Midbrain (tissue), 1 donor: ENCODE measurements around the gene DGUOK.

Source experiments
- DNase-seq: peaks from one replicate; lab custom pipeline; 2025; lab: John Stamatoyannopoulos, UW

Gene DGUOK

DNA sequence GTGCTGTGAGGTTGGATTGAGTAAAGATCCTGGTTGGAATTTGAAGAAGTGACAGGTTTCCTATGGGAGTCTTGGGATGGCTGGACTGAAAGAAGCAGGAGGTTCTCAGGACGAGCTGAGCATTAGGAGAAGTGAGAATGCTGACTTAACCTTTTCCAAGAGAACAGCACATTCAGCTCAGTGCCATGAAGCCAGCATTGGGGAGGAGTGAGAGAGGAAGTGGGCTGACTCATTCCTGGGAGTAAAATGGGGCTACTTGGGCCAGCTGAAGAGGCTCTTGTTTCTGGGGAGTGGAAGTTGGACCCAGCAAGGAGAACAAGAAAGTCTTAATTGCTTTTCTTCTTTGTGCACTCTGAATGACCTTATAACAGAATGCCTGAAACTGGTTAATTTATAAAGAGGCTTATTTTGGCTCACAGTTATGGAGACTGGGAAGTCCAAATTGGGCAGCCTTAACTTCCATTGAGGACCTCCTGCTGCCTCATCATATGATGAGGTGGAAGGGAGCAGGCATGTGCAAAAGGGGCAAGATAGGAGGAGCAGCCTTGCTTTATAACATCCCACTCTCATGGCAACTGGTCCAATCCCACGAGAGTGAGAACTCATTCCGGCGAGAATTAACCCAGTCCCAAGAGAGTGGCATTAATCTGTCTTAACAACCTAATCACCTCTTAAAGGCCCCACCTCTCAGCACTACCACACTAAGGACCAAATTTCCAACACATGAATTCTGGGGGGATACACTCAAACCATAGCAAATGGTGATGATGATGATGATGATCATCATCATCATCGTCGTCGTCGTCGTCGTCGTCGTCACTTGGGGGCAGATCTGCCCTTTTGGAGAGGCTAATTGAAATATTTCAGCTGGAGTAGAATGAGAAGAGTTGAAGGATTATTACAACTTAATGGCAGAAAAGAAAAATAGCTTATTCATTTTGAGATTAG is 26.1 kb downstream of the DGUOK start:
- DNase-seq = peak; percentile 36

- no peak for DNase-seq
Observed at GRCh38 chr2:73956218-73956865, 29.7 kb downstream of the DGUOK start.

DNA sequence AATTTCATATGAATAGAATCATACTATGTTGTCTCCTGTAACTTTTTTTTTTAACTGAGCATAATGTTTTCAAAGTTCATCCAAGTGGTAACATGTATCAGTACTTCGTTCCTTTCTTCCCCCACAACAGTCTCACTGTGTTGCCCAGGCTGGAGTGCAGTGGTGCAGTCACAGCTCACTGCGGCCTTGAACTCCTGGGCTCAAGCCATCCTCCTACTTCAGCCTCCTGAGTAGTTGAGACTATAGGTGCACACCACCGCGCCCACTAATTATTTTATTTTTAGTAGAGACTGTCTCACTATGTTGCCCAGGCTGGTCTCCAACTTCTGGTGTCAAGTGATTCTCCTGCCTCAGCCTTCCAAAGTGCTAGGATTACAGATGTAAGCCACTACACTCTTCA is 34.6 kb downstream of the DGUOK start:
- DNase-seq = no peak

DNA sequence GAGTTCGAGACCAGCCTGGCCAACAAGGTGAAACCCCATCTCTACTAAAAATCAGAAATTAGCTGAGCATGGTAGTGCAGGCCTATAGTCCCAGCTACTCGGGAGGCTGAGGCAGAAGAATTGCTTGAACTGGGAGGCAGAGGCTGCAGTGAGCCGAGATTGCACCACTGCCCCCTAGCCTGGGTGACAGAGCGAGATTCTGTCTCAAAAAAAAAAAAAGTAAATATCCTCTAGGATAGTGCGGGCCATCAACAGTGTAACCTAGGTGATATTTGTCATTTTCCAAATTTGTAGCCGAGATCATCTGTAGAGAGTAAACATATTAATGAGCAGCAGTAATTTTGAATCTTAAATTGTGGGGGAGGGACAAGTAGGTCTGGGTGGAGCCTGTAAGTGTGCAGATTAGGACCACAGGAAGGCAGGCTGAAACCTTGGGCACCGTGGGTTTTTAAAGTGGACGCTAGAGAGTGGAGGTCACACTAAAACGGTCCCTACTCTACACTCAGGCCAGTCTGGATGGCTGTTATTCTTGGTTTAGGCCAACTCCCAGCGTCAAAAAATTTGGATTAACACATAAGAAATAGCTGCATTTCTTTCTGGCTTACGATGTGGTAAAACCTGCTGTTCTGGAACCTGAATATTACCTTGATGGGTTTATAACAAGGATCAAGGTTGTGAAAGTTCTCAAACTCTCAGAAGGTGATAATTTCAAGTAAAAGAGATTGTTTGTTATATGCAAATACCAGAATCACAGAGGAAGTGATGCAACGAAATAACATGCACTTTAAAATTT is 35.3 kb downstream of the DGUOK start:
- DNase-seq = no peak

GRCh38 chr2:73962798-73963197 is 36.1 kb downstream of the DGUOK start:
- DNase-seq = no peak

DNA sequence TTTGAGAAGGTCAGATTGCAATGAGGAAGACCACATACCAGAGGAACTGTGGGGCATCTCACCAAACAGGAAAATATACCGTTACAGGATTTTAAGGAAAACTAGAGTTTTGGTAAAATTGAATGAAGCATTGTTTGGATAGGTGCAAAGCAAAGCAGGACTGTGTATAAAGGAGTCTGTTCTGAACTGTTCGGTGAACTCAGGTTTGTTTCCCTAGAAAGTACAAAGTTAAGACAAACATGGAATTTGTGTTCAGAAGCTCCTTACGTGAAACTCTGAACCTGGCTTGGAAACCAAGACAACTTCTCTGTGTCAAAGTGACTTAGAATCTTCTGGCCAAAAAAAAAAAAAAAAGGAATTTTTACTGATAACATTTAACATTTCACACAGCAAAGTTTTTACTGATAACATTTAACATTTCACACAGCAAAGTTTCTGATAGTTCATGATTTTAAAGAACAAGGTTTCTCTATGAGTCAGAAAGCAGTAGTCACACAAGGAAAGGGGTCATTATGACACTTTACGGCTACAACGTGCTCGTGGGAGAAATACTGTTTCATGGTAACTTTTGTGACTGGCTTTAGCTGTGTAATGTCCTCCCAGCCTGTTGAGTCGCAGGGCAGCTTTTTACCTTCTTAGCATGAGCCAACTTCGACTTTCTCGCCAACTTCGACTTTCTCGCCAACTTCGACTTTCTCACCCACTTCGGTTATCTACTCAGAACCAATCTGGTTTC is 36.9 kb downstream of the DGUOK start:
- DNase-seq = no peak

DNA sequence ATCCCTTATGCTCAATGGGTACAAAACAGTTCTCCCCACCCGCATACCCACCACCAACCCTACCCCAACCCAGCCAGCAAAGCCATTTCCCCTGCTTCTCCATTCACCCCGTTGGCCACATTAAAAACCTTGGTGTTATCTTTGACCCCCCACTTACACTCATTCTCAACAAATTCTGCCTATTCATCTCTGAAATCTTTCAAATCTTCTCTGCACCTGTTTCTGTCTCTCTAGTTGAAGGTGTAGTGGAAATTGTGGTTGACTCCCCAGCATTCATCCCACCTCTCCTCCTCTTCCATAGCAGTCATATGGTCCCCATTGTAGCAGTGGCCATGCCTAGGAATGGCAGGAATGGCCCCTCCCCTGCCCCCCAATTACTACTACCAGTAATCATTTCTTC is 37.5 kb downstream of the DGUOK start:
- DNase-seq = no peak

GRCh38 chr2:73965053-73965452 is 38.4 kb downstream of the DGUOK start:
- no peak for DNase-seq

- no peak for DNase-seq
Observed at GRCh38 chr2:73968357-73968937, 41.8 kb downstream of the DGUOK start.

GRCh38 chr2:73969356-73969755 is 42.7 kb downstream of the DGUOK start:
- DNase-seq = no peak

DNA sequence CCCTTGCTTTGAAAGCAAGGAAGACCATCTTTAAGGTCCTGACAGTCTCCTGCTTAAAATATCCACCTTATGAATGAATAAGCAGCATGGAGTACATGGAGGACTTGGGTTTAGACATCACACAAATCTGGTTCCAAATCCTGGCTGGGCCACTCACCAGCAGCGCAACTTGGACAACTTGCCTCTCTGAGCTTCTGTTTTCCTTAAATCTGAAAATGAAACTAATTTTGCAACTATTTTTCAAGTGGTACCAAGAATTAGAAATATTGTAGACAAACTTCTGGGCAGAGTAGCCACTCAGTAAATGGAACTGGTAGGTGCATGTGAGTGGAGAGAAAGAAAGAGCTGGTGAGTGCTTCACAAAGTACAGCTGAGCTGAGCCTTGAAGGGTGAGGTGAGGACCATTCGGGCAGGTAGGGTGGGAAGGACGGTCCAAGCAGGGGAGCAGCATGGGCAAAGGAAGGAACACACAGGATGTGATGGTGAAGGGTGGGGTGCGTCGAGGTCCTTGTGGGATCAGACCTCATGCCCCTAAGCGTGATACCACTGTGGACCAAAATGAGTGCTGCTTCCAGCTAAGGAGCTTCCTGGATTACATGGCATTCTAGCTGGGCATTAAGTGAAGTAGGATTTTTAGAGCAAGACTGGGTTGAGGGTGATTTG is 43.6 kb downstream of the DGUOK start:
- no peak for DNase-seq

DNA sequence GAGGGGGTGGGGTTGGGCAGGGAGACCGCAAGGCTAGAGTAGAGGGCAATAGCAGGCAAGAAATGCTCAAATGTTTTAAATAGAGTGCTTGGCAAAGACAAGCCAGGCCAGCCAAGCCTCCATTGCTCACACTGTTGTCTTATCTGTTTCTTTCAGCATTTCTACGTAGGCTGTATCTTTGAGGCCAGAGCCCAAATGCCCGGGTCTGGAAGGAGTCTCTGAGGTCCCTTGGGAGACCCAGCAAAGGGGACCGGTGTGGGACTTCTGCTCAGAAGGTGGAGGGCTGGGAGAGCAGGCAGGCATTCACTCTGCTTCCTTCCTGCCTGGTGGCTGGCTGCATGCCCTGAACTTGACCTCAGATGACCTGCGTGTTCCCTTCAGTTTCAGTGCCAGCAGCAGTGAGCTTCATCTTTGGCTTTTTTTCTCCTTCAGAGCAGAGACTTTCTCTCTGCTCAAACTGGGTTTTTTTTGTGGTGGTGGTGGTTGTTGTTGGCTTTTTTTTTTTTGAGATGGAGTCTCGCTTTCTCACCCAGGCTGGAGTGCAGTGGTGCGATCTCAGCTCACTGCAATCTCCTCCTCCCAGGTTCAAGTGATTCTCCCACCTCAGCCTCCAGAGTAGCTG is 44.3 kb downstream of the DGUOK start:
- DNase-seq = peak; percentile 28

GRCh38 chr2:73971722-73972121 is 45.0 kb downstream of the DGUOK start:
- DNase-seq = no peak

DNA sequence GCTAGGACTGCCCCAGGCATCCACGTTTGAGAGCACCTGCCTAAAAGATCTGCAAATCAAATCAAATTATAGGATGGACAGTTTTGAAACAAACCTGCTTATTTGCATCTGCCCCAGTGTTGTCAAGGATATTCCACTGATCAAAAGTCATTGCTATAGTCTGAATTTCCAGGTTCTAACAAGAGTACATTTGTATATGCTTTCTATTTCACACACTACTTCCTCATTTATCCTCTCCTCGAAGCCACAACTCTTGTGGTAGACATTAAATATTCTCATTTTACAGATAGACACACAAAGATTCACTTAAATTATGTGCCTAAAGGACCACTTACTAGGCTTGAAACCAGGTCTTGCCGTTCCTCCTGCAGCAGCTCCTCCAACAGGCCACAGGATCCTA is 46.2 kb downstream of the DGUOK start:
- no peak for DNase-seq

GRCh38 chr2:73975731-73976130 is 49.1 kb downstream of the DGUOK start:
- DNase-seq = no peak

- DNase-seq = no peak
Observed at GRCh38 chr2:73976803-73977202, 50.1 kb downstream of the DGUOK start.

DNA sequence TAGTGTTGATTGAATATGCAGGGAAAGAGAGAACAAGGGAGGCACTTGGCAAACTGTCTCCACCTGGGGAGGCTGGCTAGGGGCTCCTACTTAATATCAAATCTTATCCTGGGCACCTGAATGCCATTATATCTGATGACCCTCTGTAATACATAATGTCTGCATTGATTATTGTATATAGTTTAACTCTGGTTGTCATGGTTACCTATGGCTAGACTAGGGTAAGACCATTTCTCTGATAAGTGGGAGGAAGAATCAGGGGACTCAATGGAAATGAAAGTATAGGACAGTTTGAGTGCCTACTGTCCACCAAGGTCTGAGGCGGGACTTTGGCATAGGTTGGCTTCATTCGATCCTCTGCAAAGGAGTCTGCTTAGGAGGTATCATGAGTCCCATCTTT is 50.8 kb downstream of the DGUOK start:
- DNase-seq = no peak

DNA sequence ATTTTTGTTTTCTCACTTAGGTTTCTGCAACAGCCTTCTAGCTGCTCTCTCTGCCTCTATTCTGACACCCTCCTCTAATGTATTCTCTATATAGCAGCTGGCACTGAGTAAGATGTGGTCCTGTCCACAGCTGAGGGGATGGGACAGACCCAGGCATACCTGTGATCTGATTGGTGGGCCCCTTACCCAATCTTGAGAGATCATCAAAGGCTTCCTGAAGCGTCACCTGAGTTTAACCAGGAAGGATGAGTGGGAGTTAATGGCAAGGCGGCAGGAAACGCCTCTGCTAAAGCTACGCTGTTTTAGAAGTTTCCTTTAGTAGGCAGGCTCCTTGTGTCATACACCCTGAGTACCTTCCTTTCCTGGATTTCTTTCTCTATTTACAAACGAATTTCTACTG is 52.3 kb downstream of the DGUOK start:
- no peak for DNase-seq

DNA sequence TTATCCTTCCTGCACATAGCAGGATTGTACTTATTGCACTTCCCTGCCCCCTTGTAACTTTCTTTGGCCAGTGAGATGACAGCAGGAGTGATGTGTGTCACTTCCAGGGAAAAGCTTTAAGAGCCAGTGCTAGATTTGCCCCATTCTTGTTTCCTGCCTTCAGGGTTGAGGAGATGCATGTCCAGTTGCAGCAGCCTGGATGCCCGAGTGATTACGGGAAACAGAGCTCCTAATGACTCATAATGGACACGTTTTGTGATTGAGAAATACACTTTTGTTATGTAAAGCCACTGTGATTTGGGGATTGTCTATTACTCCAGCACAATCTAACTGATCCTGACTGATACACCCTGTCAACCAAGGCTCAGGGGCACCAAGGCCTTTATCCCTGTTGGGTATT is 53.0 kb downstream of the DGUOK start:
- no peak for DNase-seq

DNA sequence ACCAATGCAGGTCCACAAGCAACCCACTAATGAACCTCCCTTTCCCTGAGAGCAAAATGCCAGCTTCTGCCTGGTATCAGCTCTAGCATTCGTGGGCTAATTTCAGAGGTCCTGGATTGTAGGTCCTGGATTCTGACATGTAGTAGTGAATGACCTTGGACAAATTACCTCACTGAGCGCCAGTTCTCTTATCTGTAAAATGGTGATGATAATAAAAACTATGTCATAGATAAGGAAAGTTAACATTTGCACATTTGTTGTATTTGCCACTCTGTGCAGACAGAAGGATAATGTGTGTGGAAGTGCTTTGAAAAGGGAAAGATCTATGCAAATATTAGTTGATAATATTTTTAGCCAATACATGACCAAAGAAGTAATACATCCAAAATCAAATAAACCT is 53.9 kb downstream of the DGUOK start:
- DNase-seq = no peak
